HT1080 (cell line): ENCODE results near the gene UBAC1. TPM values are rescaled to one million over a fixed set of nuclear protein-coding genes. Genes with fewer than 3 reads are reported as not detected.

Source experiments
- DNase-seq: peaks from one replicate; pipeline ENCODE4 v3.0.0-alpha.2; 2015; ENCODE audit warnings: low read depth
- total RNA-seq: library from RNA; depleted of rRNA; stranded (reverse); fragments of >200 nt; shearing (Covaris generic); gene quantifications from 2 replicates; pipeline ENCODE4 v1.2.3, GENCODE V29; 2014; rRNA removed

UBAC1 gene
- total RNA-seq, 1 experiment from 2014 or later = 115 TPM

GRCh38 chr9:135886147-135886981 is 74.8 kb downstream of the UBAC1 start:
- no peak for DNase-seq

GRCh38 chr9:135885100-135885853 is 75.9 kb downstream of the UBAC1 start:
- peak; percentile 25 for DNase-seq

- peak; percentile 8 for DNase-seq
These were observed 76.7 kb downstream of the UBAC1 start for GRCh38 chr9:135884328-135885035.

GRCh38 chr9:135883410-135884089 is 77.6 kb downstream of the UBAC1 start:
- DNase-seq = no peak

Other genes with a start within 250 kb of the UBAC1 start
- 25.6 and 26.0 TPM in 2 replicates for gene CAMSAP1, start 53.8 kb downstream of the UBAC1 start, total RNA-seq
- 24.2 and 28.3 TPM in 2 replicates for gene NACC2, start 133.9 kb upstream of the UBAC1 start, total RNA-seq
- gene TMEM250, start 157.5 kb upstream of the UBAC1 start, total RNA-seq = 47.1 and 63.7 TPM in 2 replicates
- gene LHX3, start 243.8 kb upstream of the UBAC1 start, total RNA-seq = not detected in 2 replicates